ENCODE measurements around the gene DLGAP4. TPM values are rescaled to one million over a fixed set of nuclear protein-coding genes. Genes with fewer than 3 reads are reported as not detected.

DLGAP4 gene
- total RNA-seq, 1 donor from 2014 or later, result 172 TPM

- no peak for DNase-seq (ENCODE audit: low spot score)
- peaks cover 10% of the 10 kb centered on the region for H3K36me3 Mint-ChIP-seq (ENCODE audit: low read depth, unreplicated experiment)
- TF ChIP-seq, protein P1, sequence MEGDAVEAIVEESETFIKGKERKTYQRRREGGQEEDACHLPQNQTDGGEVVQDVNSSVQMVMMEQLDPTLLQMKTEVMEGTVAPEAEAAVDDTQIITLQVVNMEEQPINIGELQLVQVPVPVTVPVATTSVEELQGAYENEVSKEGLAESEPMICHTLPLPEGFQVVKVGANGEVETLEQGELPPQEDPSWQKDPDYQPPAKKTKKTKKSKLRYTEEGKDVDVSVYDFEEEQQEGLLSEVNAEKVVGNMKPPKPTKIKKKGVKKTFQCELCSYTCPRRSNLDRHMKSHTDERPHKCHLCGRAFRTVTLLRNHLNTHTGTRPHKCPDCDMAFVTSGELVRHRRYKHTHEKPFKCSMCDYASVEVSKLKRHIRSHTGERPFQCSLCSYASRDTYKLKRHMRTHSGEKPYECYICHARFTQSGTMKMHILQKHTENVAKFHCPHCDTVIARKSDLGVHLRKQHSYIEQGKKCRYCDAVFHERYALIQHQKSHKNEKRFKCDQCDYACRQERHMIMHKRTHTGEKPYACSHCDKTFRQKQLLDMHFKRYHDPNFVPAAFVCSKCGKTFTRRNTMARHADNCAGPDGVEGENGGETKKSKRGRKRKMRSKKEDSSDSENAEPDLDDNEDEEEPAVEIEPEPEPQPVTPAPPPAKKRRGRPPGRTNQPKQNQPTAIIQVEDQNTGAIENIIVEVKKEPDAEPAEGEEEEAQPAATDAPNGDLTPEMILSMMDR (IDR thresholded peaks at IDR 0.05; ENCODE audit: unreplicated experiment), result no peak
- no peak overlapping the region for H3K27ac Mint-ChIP-seq (ENCODE audit: unreplicated experiment)
- no peaks in the 10 kb centered on the region for H3K4me1 Mint-ChIP-seq (ENCODE audit: unreplicated experiment)
- H3K27me3 Mint-ChIP-seq (ENCODE audit: unreplicated experiment), result no peaks in the 10 kb centered on the region
- no peak overlapping the region for H3K4me3 Mint-ChIP-seq (ENCODE audit: unreplicated experiment)
- H3K9me3 Mint-ChIP-seq (ENCODE audit: unreplicated experiment), result no peaks in the 10 kb centered on the region
These were observed 21.4 kb upstream of the DLGAP4 start for GRCh38 chr20:36284751-36285150.

- TF ChIP-seq, protein P1 (IDR thresholded peaks at IDR 0.05; ENCODE audit: unreplicated experiment), result no peak
- Mint-ChIP-seq H3K36me3 (ENCODE audit: low read depth, unreplicated experiment) (peaks cover 10% of the 10 kb centered on the region), H3K27me3 (ENCODE audit: unreplicated experiment) (no peaks in the 10 kb centered on the region), H3K27ac (ENCODE audit: unreplicated experiment) (no peak overlapping the region), H3K9me3 (ENCODE audit: unreplicated experiment) (no peaks in the 10 kb centered on the region), H3K4me3 (ENCODE audit: unreplicated experiment) (no peak overlapping the region), H3K4me1 (ENCODE audit: unreplicated experiment) (no peaks in the 10 kb centered on the region)
- DNase-seq (ENCODE audit: low spot score), result no peak
These were observed 20.2 kb upstream of the DLGAP4 start for GRCh38 chr20:36285746-36286447.

DNA sequence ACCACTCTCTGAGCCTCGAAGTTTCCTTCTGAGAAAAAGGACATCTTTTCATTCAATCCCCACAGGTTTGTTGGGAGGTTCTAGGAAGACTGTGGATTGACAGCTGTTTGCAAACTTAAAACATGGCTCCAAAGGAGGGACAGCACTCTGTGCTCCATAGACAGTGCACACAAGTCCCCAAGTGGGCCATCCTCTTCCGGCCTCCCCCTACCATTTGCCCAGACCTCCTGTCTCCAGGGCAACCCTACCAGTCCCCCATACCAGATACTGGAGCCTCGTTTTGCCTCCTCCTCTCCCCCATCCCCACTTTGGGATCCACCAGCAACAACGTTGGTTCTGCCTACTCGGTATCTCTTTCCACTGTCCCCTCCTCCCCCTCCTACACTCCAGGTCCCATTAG is 8.5 kb upstream of the DLGAP4 start:
- H3K27me3 Mint-ChIP-seq (ENCODE audit: unreplicated experiment), result no peaks in the 10 kb centered on the region
- no peaks in the 10 kb centered on the region for H3K4me1 Mint-ChIP-seq (ENCODE audit: unreplicated experiment)
- TF ChIP-seq, protein P1 (IDR thresholded peaks at IDR 0.05; ENCODE audit: unreplicated experiment), result no peak
- no peak for DNase-seq (ENCODE audit: low spot score)
- H3K9me3 Mint-ChIP-seq (ENCODE audit: unreplicated experiment), result no peaks in the 10 kb centered on the region
- H3K36me3 Mint-ChIP-seq (ENCODE audit: low read depth, unreplicated experiment), result peaks cover 9% of the 10 kb centered on the region
- H3K4me3 Mint-ChIP-seq (ENCODE audit: unreplicated experiment), result no peak overlapping the region
- H3K27ac Mint-ChIP-seq (ENCODE audit: unreplicated experiment), result no peak overlapping the region

DNA sequence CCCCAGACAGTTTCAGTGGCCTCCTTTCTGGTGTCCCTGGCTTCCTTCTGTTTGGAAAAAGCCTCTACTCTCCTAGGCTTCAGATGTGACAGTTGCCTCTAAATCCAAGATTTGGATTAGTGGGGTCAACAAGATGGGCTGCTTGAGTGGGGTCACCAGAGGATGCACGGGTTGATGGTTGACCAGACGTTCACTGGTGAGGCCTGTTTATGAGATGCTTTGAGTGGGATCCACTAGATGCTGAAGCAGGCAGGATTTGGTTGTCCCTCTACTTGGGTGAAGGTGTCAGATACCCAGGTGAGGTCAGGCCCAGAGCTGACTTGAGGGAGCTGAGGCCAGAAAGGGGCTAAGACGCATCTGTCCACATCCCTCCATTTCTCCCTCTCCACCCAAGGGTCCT is 8.1 kb upstream of the DLGAP4 start:
- H3K27ac Mint-ChIP-seq (ENCODE audit: unreplicated experiment), result no peak overlapping the region
- H3K4me3 Mint-ChIP-seq (ENCODE audit: unreplicated experiment), result no peak overlapping the region
- H3K36me3 Mint-ChIP-seq (ENCODE audit: low read depth, unreplicated experiment), result peaks cover 9% of the 10 kb centered on the region
- H3K4me1 Mint-ChIP-seq (ENCODE audit: unreplicated experiment), result no peaks in the 10 kb centered on the region
- H3K27me3 Mint-ChIP-seq (ENCODE audit: unreplicated experiment), result no peaks in the 10 kb centered on the region
- DNase-seq (ENCODE audit: low spot score), result no peak
- no peaks in the 10 kb centered on the region for H3K9me3 Mint-ChIP-seq (ENCODE audit: unreplicated experiment)
- TF ChIP-seq, protein P1 (IDR thresholded peaks at IDR 0.05; ENCODE audit: unreplicated experiment), result no peak

- Mint-ChIP-seq H3K4me1 (ENCODE audit: unreplicated experiment) (peaks cover 4% of the 10 kb centered on the region), H3K27ac (ENCODE audit: unreplicated experiment) (no peak overlapping the region), H3K36me3 (ENCODE audit: low read depth, unreplicated experiment) (peaks cover 9% of the 10 kb centered on the region), H3K27me3 (ENCODE audit: unreplicated experiment) (no peaks in the 10 kb centered on the region), H3K9me3 (ENCODE audit: unreplicated experiment) (no peaks in the 10 kb centered on the region), H3K4me3 (ENCODE audit: unreplicated experiment) (no peak overlapping the region)
- no peak for DNase-seq (ENCODE audit: low spot score)
- TF ChIP-seq, protein P1 (IDR thresholded peaks at IDR 0.05; ENCODE audit: unreplicated experiment), result no peak
These were observed 7.3 kb upstream of the DLGAP4 start for GRCh38 chr20:36298795-36299339.

All from endothelial cell (in vitro differentiated cells).